ENCODE results near the gene LRRTM4. TPM values are rescaled to one million over a fixed set of nuclear protein-coding genes. Genes with fewer than 3 reads are reported as not detected.

The LRRTM4 gene
- total and polyA plus RNA-seq, 2 of the 13 experiments (the other 11 are each of a cell fraction or from before 2014, with no cell fraction given) = 1.2 TPM

DNA sequence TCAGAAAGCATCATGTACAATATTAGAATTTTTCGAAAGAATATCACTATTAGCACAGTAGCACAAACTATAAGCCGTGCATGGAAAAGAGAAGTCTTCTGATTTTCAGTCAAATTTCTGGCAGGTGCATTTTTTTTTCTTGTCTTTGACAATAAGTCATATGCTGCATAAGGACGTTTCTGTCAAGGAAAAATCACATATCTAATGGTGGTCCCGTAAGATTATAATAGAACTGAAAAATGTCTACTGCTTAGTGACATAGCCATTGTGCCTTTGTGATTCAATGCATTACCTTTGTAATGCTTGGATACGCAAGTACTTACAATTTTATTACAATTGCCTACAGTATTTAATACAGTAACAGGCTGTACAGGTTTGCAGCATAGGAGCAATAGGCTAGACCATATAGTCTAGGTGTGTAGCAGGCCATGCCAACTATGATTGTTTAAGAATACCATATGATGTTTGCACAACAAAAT is 329.3 kb downstream of the LRRTM4 start:
- 79% methylated on average over 5 of the region's 5 CpGs for WGBS (ENCODE audit: low lambda C conversion rate)
- FAIRE-seq = no peak
- TF ChIP-seq SOX13 (IDR thresholded peaks at IDR 0.05) (no peak), SOX13 (CRISPR knock-in tag; conservative IDR thresholded peaks at IDR 0.05 in 1 of 2, IDR thresholded peaks at IDR 0.05 in 1 of 2) (peak in 1 of 2 experiments; percentile 38; a peak in 1 of 4 replicates), ZFP90 (CRISPR knock-in tag; IDR thresholded peaks at IDR 0.05; ENCODE audit: borderline replicate concordance) (no peak)

DNA sequence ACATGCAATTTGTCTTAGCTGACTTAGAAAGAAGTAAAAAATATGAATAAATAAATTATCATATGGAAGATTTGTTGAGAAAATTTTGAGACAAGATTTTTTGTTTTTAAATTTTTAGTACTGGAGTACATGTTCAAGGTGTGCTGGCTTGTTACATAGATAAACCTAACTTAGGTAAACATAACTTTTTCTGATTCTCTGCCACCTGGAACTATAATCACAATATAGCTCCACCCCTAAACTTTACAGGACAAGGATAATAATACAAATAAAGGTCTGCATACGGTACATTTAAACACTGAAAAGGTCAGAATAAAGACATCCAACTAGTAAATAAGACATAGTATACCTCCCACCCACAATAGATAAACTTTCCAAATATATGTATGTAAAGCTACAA is 330.5 kb downstream of the LRRTM4 start:
- Histone ChIP-seq H3K4me1 (ENCODE audit: insufficient read depth, low read length) (peaks cover 29% of the 10 kb centered on the region), H2AFZ (ENCODE audit: low read length) (no peak overlapping the region), H3K27me3 (ENCODE audit: control insufficient read depth in 1 of 2, insufficient read depth in 2 of 2, low read length in 2 of 2) (no peaks in the 10 kb centered on the region), H3K27ac (ENCODE audit: extremely low read length, insufficient read depth, low read length) (no peak overlapping the region), H3K9me3 (ENCODE audit: low read length) (no peaks in the 10 kb centered on the region), H4K20me1 (ENCODE audit: insufficient read depth, low read length) (no peaks in the 10 kb centered on the region), H3K9ac (ENCODE audit: insufficient read depth, low read depth, low read length) (no peak overlapping the region), H3K4me3 (replicated peaks in 1 of 3; ENCODE audit: insufficient read depth in 1 of 3, low read depth in 2 of 3, low read length in 3 of 3) (no peak overlapping the region), H3K79me2 (ENCODE audit: insufficient read depth, low read length) (no peaks in the 10 kb centered on the region), H3K4me2 (ENCODE audit: low read depth, low read length) (no peak overlapping the region), H3K36me3 (replicated peaks in 1 of 2; ENCODE audit: control insufficient read depth in 1 of 2, insufficient read depth in 2 of 2, low read length in 2 of 2) (no peaks in the 10 kb centered on the region)
- ATAC-seq = no peak
- DNase-seq (ENCODE audit: low spot score) = no peak
- BruUV-seq (replicated peaks) = no TSS peak
- no peak for TF ChIP-seq AGO2 (optimal IDR thresholded peaks at IDR 0.05; ENCODE audit: low read depth, low read length)
- no peak for TF ChIP-seq BRD4 (CRISPR knock-in tag; IDR thresholded peaks at IDR 0.05)
- TF ChIP-seq, protein P1, sequence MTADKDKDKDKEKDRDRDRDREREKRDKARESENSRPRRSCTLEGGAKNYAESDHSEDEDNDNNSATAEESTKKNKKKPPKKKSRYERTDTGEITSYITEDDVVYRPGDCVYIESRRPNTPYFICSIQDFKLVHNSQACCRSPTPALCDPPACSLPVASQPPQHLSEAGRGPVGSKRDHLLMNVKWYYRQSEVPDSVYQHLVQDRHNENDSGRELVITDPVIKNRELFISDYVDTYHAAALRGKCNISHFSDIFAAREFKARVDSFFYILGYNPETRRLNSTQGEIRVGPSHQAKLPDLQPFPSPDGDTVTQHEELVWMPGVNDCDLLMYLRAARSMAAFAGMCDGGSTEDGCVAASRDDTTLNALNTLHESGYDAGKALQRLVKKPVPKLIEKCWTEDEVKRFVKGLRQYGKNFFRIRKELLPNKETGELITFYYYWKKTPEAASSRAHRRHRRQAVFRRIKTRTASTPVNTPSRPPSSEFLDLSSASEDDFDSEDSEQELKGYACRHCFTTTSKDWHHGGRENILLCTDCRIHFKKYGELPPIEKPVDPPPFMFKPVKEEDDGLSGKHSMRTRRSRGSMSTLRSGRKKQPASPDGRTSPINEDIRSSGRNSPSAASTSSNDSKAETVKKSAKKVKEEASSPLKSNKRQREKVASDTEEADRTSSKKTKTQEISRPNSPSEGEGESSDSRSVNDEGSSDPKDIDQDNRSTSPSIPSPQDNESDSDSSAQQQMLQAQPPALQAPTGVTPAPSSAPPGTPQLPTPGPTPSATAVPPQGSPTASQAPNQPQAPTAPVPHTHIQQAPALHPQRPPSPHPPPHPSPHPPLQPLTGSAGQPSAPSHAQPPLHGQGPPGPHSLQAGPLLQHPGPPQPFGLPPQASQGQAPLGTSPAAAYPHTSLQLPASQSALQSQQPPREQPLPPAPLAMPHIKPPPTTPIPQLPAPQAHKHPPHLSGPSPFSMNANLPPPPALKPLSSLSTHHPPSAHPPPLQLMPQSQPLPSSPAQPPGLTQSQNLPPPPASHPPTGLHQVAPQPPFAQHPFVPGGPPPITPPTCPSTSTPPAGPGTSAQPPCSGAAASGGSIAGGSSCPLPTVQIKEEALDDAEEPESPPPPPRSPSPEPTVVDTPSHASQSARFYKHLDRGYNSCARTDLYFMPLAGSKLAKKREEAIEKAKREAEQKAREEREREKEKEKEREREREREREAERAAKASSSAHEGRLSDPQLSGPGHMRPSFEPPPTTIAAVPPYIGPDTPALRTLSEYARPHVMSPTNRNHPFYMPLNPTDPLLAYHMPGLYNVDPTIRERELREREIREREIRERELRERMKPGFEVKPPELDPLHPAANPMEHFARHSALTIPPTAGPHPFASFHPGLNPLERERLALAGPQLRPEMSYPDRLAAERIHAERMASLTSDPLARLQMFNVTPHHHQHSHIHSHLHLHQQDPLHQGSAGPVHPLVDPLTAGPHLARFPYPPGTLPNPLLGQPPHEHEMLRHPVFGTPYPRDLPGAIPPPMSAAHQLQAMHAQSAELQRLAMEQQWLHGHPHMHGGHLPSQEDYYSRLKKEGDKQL (CRISPR knock-in tag; IDR thresholded peaks at IDR 0.05; ENCODE audit: low read depth) = no peak
- no peak for TF ChIP-seq DPF2 (CRISPR knock-in tag; IDR thresholded peaks at IDR 0.05; ENCODE audit: borderline replicate concordance, low read depth)
- CTCF ChIA-PET (ENCODE audit: low intra/inter-chr PET ratio, low total read pairs) = no interaction called here
- in situ Hi-C loops (cut with HindIII; ENCODE audit: extremely low pct_ligation_motif_present, low pct_unique_long_range_greater_than_20kb) (no loop called here), intact Hi-C loops (cut with micrococcal nuclease; ENCODE audit: unreplicated experiment) (no loop called here)
- POLR2A ChIA-PET = no interaction called here
- 0% methylated on average over 1 of the region's 1 CpG for WGBS (ENCODE audit: low lambda C conversion rate)
- FAIRE-seq = no peak

More for the DNA sequence above, 329.3 kb downstream of the LRRTM4 start:
- DNase-seq (ENCODE audit: low spot score) (no peak), ATAC-seq (no peak)
- Histone ChIP-seq H3K4me3 (replicated peaks in 1 of 3; ENCODE audit: insufficient read depth in 1 of 3, low read depth in 2 of 3, low read length in 3 of 3) (no peak overlapping the region), H3K27me3 (ENCODE audit: control insufficient read depth in 1 of 2, insufficient read depth in 2 of 2, low read length in 2 of 2) (no peaks in the 10 kb centered on the region), H3K4me2 (ENCODE audit: low read depth, low read length) (no peak overlapping the region), H3K9ac (ENCODE audit: insufficient read depth, low read depth, low read length) (no peak overlapping the region), H4K20me1 (ENCODE audit: insufficient read depth, low read length) (no peaks in the 10 kb centered on the region), H2AFZ (ENCODE audit: low read length) (no peak overlapping the region), H3K27ac (ENCODE audit: extremely low read length, insufficient read depth, low read length) (no peak overlapping the region), H3K36me3 (replicated peaks in 1 of 2; ENCODE audit: control insufficient read depth in 1 of 2, insufficient read depth in 2 of 2, low read length in 2 of 2) (no peaks in the 10 kb centered on the region), H3K79me2 (ENCODE audit: insufficient read depth, low read length) (no peaks in the 10 kb centered on the region), H3K4me1 (ENCODE audit: insufficient read depth, low read length) (peaks cover 29% of the 10 kb centered on the region), H3K9me3 (ENCODE audit: low read length) (no peaks in the 10 kb centered on the region)
- ChIA-PET CTCF (ENCODE audit: low intra/inter-chr PET ratio, low total read pairs) (no interaction called here), POLR2A (no interaction called here)
- no TSS peak for BruUV-seq (replicated peaks)
- in situ Hi-C loops (cut with HindIII; ENCODE audit: extremely low pct_ligation_motif_present, low pct_unique_long_range_greater_than_20kb) (no loop called here), intact Hi-C loops (cut with micrococcal nuclease; ENCODE audit: unreplicated experiment) (no loop called here)
